Neural cell (in vitro differentiated cells): ENCODE data around the gene FAM163B. TPM values are rescaled to one million over a fixed set of nuclear protein-coding genes. Genes with fewer than 3 reads are reported as not detected.

Experiments
- H2AFZ ChIP-seq: fragments of 200-600, 300-800 bp; sonication (generic), shearing (Covaris generic); 2 replicates; pipeline ENCODE4 v1.6.0; 2014; ENCODE audit warnings: low read depth, mild to moderate bottlenecking, antibody characterized with exemption, low read length, moderate library complexity
- H3F3A ChIP-seq: fragments of 200-600 bp; shearing (Covaris generic); 2 replicates; pipeline ENCODE4 v1.6.1; 2016; ENCODE audit warnings: mild to moderate bottlenecking, moderate library complexity, mixed read lengths, antibody characterized with exemption, low read length; ENCODE audit not compliant: insufficient read depth, poor library complexity, severe bottlenecking
- H3K27ac ChIP-seq: fragments of 200-600, 300-800 bp; sonication (generic), shearing (Covaris generic); 2 replicates; pipeline ENCODE4 v1.5.1; 2014; ENCODE audit warnings: mild to moderate bottlenecking, low read length, moderate library complexity
- H3K27me3 ChIP-seq: fragments of 300-800, 200-600 bp; sonication (generic), shearing (Covaris generic); 2 replicates; pipeline ENCODE4 v1.6.0; 2014; ENCODE audit warnings: mild to moderate bottlenecking, low read depth, low read length, moderate library complexity; ENCODE audit not compliant: insufficient read depth
- H3K36me3 ChIP-seq: fragments of 300-800, 200-600 bp; sonication (generic), shearing (Covaris generic); 2 replicates; pipeline ENCODE4 v1.5.1; 2014; ENCODE audit warnings: mild to moderate bottlenecking, antibody characterized with exemption, low read length, moderate library complexity; ENCODE audit not compliant: insufficient read depth
- H3K4me2 ChIP-seq: fragments of 300-800, 200-600 bp; sonication (generic), shearing (Covaris generic); 2 replicates; pipeline ENCODE4 v1.6.0; 2014; ENCODE audit warnings: mild to moderate bottlenecking, low read length
- H3K4me3 ChIP-seq: fragments of 300-800, 200-600 bp; sonication (generic), shearing (Covaris generic); 2 replicates; pipeline ENCODE4 v1.5.1; 2014; ENCODE audit warnings: mild to moderate bottlenecking, low read length, moderate library complexity
- H3K79me2 ChIP-seq: fragments of 200-600 bp; shearing (Covaris generic); replicated peaks from 2 replicates; pipeline ENCODE4 v1.6.0; 2014; ENCODE audit warnings: mild to moderate bottlenecking, low read length, moderate library complexity; ENCODE audit not compliant: insufficient read depth
- H3K9ac ChIP-seq: fragments of 300-800, 200-600 bp; sonication (generic), shearing (Covaris generic); 2 replicates; pipeline ENCODE4 v1.6.1; 2016; ENCODE audit warnings: mild to moderate bottlenecking, low read length, mixed read lengths
- H3K9me2 ChIP-seq: fragments of 200-600 bp; shearing (Covaris generic); 2 replicates; pipeline ENCODE4 v1.6.1; 2016; ENCODE audit warnings: mild to moderate bottlenecking, low read length, mixed read lengths; ENCODE audit not compliant: insufficient read depth
- H3K9me3 ChIP-seq: fragments of 200-600, 300-800 bp; sonication (generic), shearing (Covaris generic); 2 replicates; pipeline ENCODE4 v1.6.1; 2016; ENCODE audit warnings: mild to moderate bottlenecking, mixed run types, low read length, moderate library complexity, mixed read lengths
- H4K20me1 ChIP-seq: fragments of 200-600 bp; shearing (Covaris generic); 2 replicates; pipeline ENCODE4 v1.6.1; 2016; ENCODE audit warnings: mild to moderate bottlenecking, mixed run types; ENCODE audit not compliant: insufficient read depth
- EP300 ChIP-seq: fragments of 450-650 bp; conservative IDR thresholded peaks from 2 replicates; pipeline ENCODE4 v1.6.1; 2014; ENCODE audit warnings: antibody characterized with exemption, mild to moderate bottlenecking, moderate library complexity; ENCODE audit not compliant: poor library complexity, severe bottlenecking
- EZH2 ChIP-seq: fragments of 200-600, 300-800 bp; shearing (Covaris generic), sonication (generic); IDR thresholded peaks from 2 replicates; pipeline ENCODE4 v1.6.1; 2014; ENCODE audit warnings: antibody characterized with exemption, low read length, borderline replicate concordance, mild to moderate bottlenecking; ENCODE audit not compliant: insufficient read depth, poor library complexity, severe bottlenecking
- MXI1 ChIP-seq: fragments of 450-650 bp; conservative IDR thresholded peaks from 2 replicates; pipeline ENCODE4 v1.6.1; 2014; ENCODE audit warnings: antibody characterized with exemption, mild to moderate bottlenecking; ENCODE audit not compliant: poor library complexity, severe bottlenecking
- POLR2AphosphoS5 ChIP-seq: IDR thresholded peaks from 2 replicates; pipeline ENCODE4 v1.6.1; 2012
- RAD21 ChIP-seq: fragments of 450-650 bp; conservative IDR thresholded peaks from 2 replicates; pipeline ENCODE4 v1.6.1; 2014; ENCODE audit warnings: antibody characterized with exemption, mild to moderate bottlenecking, moderate library complexity
- SMC3 ChIP-seq: fragments of 450-650 bp; conservative IDR thresholded peaks from 2 replicates; pipeline ENCODE4 v1.6.1; 2014; ENCODE audit warnings: antibody characterized with exemption, mild to moderate bottlenecking, moderate library complexity; ENCODE audit not compliant: poor library complexity
- TAF1 ChIP-seq: IDR thresholded peaks from 2 replicates; pipeline ENCODE4 v1.6.1; 2012; ENCODE audit warnings: low read depth
- polyA plus RNA-seq: library from polyadenylated mRNA; depleted of rRNA; stranded (reverse); fragments of >200 nt; gene quantifications from 2 replicates; pipeline ENCODE4 v1.2.3, GENCODE V29; 2014
- TF ChIP-seq, protein P1 (sequence below): fragments of 450-650 bp; IDR thresholded peaks from 2 replicates; pipeline ENCODE4 v1.5.1; 2014; ENCODE audit warnings: antibody characterized with exemption, mild to moderate bottlenecking, moderate library complexity; ENCODE audit not compliant: poor library complexity, severe bottlenecking
- TF ChIP-seq, protein P2 (sequence below): IDR thresholded peaks from 2 replicates; pipeline ENCODE4 v1.6.1; 2012; ENCODE audit warnings: borderline replicate concordance

The FAM163B gene
- polyA plus RNA-seq, 1 donor from 2014 or later = 1.5 TPM

DNA sequence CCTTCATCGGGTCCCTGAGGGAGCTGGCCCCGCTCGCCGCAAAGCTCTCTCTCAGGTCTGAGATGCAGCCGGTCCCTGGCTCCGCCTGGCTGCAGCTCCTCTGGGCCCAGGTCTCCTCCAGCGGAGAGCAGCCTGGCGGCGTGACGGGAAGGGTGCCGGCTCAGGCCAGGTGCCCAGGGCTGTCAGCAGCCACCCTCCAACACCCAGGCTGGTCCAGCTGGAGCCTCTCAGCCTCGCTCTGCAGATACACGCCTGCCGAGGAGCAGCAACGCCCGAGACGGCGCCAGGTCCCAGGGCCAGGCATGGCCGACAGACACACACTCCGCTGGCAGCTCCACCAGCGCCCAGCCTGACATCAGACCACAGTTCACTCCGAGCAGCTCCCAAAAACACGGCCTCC is 25.6 kb downstream of the FAM163B start:
- Histone ChIP-seq H3K9me2 (no peaks in the 10 kb centered on the region), H3K9ac (no peak overlapping the region), H3K4me3 (no peak overlapping the region), H3K36me3 (no peaks in the 10 kb centered on the region), H3K79me2 (no peaks in the 10 kb centered on the region), H3K9me3 (no peaks in the 10 kb centered on the region), H3K27ac (no peak overlapping the region), H3K4me2 (no peak overlapping the region), H3K27me3 (no peaks in the 10 kb centered on the region), H2AFZ (no peak overlapping the region), H3F3A (no peaks in the 10 kb centered on the region), H4K20me1 (no peaks in the 10 kb centered on the region)
- TF ChIP-seq, protein P1, sequence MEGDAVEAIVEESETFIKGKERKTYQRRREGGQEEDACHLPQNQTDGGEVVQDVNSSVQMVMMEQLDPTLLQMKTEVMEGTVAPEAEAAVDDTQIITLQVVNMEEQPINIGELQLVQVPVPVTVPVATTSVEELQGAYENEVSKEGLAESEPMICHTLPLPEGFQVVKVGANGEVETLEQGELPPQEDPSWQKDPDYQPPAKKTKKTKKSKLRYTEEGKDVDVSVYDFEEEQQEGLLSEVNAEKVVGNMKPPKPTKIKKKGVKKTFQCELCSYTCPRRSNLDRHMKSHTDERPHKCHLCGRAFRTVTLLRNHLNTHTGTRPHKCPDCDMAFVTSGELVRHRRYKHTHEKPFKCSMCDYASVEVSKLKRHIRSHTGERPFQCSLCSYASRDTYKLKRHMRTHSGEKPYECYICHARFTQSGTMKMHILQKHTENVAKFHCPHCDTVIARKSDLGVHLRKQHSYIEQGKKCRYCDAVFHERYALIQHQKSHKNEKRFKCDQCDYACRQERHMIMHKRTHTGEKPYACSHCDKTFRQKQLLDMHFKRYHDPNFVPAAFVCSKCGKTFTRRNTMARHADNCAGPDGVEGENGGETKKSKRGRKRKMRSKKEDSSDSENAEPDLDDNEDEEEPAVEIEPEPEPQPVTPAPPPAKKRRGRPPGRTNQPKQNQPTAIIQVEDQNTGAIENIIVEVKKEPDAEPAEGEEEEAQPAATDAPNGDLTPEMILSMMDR = no peak
- TF ChIP-seq SMC3 (no peak), EZH2 (no peak), POLR2AphosphoS5 (no peak), TAF1 (no peak), RAD21 (no peak), MXI1 (no peak), EP300 (no peak)
- TF ChIP-seq, protein P2, sequence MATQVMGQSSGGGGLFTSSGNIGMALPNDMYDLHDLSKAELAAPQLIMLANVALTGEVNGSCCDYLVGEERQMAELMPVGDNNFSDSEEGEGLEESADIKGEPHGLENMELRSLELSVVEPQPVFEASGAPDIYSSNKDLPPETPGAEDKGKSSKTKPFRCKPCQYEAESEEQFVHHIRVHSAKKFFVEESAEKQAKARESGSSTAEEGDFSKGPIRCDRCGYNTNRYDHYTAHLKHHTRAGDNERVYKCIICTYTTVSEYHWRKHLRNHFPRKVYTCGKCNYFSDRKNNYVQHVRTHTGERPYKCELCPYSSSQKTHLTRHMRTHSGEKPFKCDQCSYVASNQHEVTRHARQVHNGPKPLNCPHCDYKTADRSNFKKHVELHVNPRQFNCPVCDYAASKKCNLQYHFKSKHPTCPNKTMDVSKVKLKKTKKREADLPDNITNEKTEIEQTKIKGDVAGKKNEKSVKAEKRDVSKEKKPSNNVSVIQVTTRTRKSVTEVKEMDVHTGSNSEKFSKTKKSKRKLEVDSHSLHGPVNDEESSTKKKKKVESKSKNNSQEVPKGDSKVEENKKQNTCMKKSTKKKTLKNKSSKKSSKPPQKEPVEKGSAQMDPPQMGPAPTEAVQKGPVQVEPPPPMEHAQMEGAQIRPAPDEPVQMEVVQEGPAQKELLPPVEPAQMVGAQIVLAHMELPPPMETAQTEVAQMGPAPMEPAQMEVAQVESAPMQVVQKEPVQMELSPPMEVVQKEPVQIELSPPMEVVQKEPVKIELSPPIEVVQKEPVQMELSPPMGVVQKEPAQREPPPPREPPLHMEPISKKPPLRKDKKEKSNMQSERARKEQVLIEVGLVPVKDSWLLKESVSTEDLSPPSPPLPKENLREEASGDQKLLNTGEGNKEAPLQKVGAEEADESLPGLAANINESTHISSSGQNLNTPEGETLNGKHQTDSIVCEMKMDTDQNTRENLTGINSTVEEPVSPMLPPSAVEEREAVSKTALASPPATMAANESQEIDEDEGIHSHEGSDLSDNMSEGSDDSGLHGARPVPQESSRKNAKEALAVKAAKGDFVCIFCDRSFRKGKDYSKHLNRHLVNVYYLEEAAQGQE = no peak

DNA sequence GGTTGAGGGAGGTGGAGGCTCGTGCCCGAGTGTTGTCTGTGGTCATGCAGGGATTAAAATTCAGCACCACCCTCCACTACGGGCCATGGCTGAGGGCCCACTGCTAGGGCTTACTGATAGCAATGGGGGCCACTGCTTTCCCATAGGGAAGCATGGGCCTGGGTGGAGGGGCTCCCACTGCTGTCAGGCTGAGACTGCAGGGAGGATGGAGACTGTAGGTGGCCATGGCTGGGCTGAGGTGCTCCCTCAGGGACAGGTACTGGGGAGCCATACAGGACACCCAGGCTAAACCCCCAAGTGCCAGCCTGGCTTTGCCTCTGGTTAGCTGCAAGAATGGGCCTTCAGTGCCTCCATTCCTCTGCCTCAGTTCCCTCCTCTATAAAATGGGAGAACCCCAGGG is 26.1 kb downstream of the FAM163B start:
- Histone ChIP-seq H3K9ac (no peak overlapping the region), H3K79me2 (no peaks in the 10 kb centered on the region), H3K27me3 (no peaks in the 10 kb centered on the region), H3K9me3 (no peaks in the 10 kb centered on the region), H3K4me3 (no peak overlapping the region), H4K20me1 (no peaks in the 10 kb centered on the region), H3F3A (no peaks in the 10 kb centered on the region), H3K4me2 (no peak overlapping the region), H2AFZ (no peak overlapping the region), H3K9me2 (no peaks in the 10 kb centered on the region), H3K36me3 (no peaks in the 10 kb centered on the region), H3K27ac (no peak overlapping the region)
- TF ChIP-seq TAF1 (no peak), EZH2 (no peak), SMC3 (no peak), POLR2AphosphoS5 (no peak)
- TF ChIP-seq, protein P2 = no peak
